Inflammatory macrophage treated with lipopolysaccharide for 4 hours (primary cell): ENCODE measurements around the gene CIART.
A peak's percentile ranks its signal among the peaks of the same experiment; 100 is the strongest.
"Not testable (repeated sequence)": the region's sequence is repeated elsewhere in the genome, so short reads cannot be mapped to it uniquely, and the experiment has no call there.

ENCODE experiments used
- DNase-seq: peaks from one replicate; pipeline ENCODE4 v3.0.0-alpha.2; 2020

CIART gene, protein sequence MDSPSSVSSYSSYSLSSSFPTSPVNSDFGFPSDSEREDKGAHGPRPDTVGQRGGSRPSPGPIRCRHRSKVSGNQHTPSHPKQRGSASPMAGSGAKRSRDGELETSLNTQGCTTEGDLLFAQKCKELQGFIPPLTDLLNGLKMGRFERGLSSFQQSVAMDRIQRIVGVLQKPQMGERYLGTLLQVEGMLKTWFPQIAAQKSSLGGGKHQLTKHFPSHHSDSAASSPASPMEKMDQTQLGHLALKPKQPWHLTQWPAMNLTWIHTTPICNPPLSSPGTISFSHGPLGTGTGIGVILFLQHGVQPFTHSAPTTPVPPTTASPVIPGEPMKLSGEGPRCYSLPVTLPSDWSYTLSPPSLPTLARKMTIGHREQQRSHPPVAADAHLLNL

DNA sequence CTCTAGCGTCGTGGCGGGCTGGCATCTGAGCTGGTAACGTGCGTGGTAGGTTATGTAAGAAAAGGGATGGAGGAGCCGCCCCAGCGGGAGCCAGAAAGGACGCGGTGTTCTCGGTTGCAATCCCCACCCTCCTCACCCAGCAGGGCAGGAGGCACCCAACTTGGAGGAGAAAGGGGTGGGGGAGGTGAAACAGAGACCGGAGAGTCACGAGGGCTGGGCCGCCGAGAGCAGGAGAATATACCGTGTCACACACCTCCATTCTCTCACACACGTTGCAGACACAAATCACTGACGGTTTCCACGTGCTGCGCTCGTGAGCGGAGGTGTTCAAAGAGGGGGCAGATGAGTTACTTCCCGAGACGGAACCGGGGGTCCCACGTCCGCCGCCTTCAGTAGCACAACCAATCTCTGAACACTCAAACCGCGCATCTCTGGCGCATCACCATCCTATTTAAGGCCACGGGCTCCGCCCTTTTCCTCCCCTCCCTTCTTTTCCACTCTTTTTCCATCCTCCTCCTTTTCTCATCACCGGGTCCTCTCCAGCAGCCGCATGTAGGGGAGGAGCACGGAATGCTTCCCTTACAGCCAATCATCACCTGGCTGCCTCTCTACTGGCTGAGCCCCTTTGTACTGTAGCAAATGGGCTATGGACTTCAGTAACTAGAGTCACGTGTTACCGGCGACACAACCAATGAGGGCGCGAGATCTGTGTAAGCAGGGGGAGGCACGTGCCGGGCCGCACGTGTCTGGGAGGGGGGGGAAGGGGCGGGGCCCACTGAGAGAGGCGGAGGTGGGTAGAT, at the start of gene CIART:
CIART (plus strand) TSS at position 797 of the 800 bp plus-strand sequence. CDS start 714 bp downstream, outside the sequence.
- peak; percentile 64 for DNase-seq

DNA sequence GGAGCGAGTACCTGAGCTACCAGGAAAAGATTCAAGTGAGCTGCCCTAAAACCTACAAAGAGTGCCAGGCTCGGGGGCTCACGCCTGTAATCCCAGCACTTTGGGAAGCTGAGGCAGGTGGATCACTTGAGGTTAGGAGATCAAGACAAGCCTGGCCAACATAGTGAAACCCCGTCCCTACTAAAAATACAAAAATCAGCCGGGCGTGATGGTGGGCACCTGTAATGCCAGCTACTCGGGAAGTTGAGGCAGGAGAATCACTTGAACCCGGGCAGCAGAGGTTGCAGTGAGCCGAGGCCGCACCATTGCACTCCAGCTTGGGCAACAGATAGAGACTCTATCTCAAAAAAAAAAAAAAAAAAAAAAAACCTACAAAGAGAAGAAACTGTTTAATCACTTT, 49.4 kb upstream of the CIART start:
- DNase-seq = not testable (repeated sequence)

DNA sequence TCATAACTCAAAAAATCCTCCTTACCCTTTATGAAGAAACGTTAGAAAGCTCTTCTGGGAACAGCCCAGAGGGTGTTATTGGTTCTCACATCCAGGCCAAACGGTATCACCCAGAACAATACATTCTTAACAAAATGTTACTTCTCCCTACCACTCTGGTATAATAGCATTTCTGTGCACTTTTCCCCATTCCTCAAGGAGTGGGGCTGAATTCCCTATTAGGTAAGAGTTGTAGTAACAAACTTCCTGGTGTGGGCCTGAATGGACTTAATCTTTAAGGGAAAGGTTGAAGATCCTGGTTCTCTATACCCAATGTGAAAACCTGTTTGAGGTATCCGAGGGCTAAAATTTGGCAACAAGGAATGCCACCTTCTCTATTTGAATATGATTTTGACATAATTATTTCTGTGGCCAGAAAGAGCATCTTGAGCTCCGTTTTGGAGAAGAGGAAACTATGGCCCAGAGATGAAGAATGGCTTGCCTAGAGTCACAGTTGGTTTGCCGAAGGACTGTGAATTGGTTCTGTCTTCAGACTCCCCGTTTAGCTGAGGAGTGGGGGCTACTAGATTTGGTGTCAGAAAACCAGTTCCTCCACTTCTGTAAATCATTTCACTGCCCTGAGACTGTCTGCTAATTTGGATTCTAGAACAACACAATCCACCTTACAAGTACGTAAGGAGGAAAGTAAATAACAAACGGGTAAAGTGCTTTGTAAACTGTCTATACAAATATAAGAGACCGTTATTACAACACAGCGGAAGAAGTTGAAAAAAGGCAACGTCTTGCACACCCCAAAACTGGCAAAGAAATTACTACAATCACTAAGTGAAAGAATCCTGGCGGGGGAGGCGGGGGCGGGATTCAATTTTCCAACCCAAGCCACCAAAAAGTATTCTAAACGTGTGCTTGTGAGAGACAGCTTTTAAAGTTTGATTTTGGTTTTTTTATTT, 48.7 kb upstream of the CIART start:
- peak; percentile 33 for DNase-seq

DNA sequence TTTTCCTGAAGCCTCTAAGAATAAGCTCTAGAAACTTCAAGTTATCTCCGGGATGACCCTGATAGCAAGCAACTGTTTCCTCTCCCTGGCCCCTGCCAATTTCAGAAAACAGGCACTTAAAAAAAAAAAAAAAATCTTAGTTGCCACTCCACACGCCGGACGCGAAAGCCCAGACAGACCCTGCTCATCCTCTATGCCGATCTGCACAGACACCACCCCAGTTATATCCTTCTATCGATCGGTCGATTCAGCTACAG, 48.1 kb upstream of the CIART start:
- DNase-seq = no peak

DNA sequence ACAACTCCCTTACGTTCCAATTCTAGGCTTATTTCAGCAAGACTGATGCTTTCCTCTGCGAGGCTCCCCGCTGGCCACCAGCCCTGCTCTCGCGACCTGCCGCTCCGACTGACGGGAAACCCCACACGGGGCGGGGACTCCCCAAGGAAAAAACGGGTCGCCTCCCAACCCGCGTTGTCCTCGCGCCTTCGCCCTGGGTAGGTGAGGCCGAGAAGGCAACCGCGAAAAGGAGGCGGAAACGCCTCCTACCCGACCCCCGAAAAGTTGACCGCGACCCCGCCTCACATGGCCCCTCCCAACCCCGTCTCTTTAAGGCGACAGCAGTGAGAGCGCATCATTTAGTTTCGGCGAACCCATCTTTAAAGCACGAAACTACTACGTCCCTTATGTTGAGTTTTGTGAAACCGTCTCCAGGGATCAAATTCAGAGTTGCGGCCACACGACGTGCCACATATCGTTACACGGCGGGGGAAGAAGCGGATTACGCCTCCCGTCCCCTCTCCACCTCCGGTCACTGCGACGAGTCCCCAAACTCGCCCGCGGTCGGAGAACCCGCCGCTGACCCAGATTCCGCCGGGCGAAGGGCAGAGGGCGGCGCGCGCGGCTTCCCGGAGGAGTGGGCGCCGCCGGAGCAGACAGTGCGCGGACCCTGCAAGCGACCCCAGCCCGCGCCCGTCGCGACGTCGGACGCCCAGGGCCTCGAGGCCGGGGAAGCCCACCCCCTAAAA, 47.6 kb upstream of the CIART start:
- DNase-seq = peak; percentile 80

DNA sequence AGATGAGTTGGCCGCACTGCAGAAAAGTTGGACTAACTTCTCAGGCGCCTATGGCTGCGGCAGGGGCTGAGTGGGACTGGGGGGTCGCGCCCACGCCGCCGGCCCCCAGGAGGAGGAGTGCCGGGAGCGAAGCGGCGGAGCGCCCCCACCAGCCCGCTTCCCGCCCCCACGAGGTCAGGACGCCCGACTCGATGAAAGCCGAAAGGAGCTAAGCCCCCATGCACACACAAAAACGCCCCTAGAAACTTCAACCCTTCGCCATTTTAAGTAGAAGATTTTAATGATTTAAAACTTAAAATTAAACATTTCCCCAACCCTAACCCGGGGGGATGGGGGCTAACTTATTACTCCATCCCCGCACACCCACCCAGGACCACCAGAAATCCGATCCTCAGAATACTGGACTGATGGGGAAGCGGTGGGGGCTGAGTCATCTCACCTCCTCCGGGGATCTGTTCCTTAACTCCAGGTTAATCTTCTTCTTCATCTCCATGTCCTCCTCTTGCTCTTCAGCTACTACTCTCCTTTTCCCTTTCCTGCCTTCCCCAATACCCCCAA, 47.0 kb upstream of the CIART start:
- DNase-seq = peak; percentile 17

DNA sequence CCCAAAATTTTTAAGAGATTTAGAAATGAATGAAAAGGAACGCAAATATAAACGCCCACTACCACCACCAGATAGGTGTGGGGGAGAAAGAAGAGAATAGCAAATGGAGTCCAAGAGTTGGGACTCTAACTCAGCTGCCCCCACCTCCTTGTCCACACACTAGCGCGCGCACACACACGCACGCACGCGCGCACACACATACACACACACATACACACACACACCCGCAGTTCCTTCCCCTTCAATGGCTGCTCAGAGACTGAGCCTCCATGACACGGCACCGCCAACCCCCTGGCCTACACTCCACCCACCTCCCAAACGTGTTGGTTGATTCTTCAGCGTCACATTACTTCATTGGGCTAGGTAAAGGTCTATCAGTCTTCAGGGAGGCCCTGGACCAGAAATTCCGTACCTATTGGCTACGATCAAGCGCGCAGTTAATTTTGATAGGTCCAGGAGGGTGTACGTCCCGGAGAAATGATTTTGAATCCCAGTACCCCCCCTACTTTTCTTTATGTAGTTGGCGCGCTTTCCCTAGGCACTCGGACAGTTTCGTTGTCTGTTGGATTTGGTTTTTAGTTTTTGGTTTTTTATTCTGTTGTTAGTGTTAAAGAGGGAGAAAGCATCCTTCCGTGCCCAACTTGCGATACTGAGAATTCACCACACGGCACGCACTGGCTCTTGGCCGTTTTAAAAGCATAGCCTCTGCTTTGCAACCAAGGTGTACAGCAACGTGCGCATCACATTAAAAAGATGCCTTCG, 46.3 kb upstream of the CIART start, which contains the start of gene ANP32E:
ANP32E (minus strand) TSS at position 261 of the 762 bp plus-strand sequence. CDS start 326 bp downstream, outside the sequence.
- peak; percentile 97 for DNase-seq

DNA sequence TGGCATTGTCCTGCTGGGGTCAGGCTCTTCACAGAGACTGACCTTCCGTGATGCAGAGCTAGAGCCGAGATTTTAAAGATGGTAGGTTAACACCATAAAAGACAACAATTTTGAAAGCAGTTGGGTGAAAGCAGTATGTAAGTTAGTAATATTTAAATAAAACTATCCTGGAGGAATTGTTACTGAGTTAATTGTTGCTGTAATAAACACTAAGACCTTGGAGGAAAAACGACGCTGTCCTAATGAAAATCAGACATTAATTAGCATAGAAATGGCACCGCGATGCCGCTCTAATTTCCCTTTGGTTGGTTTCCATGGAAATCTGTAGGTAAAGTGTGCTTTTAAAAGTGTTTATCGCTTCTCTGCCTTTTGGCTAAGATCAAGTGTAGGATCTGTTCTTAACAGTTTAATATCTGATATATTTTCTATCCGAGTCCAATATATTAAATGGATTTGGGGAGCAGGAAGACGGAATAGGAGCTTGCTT, 45.7 kb upstream of the CIART start:
- no peak for DNase-seq

DNA sequence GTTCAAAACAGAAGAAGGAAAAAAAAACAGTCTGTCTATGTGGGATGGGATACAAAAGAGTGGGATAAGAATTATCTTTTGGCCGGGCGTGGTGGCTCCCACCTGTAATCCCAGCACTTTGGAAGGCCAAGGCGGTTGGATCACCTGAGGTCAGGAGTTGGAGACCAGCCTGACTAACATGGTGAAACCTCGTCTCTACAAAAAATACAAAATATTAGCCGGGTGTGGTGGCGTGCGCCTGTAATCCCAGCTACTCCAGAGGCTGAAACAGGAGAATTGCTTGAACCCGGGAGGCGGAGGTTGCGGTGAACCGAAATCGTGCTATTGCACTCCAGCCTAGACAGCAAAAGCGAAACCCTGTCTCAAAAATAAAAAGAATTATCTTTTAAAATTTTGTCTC, 45.2 kb upstream of the CIART start:
- not testable (repeated sequence) for DNase-seq

DNA sequence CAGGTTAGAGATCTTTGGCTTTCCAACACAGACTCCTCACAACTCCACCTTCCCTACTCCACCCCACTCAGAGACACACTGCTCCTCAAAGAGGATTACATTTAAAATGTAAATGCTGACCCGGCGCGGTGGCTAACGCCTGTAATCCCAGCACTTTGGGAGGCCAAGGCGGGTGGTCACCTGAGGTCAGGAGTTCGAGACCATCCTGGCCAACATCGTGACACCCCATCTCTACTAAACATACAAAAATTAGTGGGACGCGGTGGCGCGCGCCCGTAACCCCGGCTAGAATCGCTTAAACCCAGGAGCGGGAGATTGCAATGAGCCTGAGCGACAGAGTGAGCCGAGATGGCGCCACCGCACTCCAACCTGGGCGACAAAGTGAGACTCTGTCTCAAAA, 44.6 kb upstream of the CIART start:
- no peak for DNase-seq

DNA sequence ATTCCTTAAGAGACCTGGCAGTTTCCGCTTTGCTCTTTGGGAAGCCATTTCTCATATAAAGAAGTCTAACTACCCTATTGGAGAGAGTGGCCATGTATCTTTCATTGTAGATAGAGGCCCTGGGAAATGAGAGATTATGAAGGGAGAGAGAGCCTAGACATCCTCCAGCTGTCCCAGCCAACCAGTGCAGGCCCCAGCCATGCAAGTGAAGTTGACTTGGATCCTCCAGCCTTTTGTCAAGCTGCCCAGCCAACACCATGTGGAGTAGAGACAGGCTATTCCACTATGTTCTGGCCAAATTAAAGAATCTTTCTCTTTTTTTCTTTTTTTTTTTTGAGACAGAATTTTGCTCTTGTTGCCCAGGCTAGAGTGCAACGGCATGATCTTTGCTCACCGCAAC, 39.4 kb upstream of the CIART start:
- DNase-seq = no peak

DNA sequence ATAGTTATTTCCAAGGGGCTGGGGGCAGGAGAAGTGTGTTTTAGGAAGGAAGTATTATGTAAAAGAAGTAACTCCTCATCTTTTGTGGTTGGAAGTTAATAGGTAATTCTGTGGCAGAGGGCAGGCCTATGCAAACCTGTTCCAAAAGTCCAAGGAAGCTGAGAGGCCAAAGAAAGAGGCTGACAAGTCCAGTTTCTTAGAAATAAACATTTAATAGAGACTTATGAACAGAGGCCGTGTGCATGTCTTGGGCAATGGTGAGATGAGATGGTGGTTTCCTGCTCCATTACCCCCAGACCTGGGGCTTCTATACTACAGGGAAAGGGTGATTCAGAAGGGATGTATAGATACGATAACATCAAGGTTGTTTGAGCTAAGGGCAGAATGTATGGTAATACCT, 32.4 kb upstream of the CIART start:
- no peak for DNase-seq

DNA sequence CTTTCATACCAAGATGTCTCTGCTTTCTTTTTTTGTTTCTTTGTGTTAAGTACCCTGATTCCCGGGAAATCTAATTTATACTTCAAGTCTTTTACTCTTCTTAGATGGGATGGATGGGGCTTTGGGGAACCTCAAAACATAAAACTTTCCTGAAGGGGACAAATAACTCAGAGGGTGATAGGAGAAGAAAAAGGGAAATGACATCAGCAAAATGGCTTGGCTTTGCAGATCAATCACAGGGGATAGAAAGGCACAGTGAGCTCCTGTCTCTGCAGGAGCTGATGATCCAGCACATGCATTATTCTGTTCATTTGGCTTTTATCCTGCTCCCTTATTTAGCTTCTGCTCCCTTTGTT, 26.2 kb upstream of the CIART start:
- no peak for DNase-seq

DNA sequence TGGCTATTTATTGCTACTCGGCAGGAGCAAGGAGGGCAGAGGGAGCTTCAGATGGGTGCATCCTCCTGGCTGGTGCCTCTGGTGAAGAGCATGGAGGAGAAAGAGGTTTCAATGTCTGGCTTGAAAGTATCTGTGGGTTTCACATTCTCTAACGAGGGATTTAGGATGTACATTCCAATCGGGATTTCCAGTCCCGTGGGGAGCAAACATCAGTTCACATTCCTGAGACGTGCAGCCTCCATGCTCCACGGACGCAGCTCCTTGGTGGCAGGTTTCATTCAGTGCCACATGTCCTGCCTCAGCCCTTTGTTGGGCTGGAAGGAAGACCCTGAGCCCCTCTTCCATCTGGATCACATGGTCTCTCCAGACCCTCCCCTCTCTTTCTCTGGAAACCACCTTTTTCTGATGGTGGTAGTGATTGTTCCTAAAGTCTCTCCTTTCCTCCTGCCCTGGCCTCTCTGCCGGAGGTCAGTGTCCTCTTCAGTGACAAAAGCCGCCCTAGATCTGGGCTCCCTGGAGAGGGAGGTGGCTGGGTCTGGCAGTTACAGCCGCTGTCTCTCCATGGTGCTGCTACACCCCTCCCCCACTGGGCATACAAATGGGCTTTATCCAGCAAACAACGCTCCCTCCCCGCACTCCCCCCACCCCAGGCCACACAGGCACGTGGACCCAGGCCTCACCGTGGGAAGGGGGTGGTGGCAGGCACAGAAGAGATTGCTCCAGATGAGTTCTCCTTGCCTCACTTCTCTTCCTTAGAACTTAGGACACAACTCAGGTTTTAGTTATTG, 25.6 kb upstream of the CIART start:
- DNase-seq = no peak

DNA sequence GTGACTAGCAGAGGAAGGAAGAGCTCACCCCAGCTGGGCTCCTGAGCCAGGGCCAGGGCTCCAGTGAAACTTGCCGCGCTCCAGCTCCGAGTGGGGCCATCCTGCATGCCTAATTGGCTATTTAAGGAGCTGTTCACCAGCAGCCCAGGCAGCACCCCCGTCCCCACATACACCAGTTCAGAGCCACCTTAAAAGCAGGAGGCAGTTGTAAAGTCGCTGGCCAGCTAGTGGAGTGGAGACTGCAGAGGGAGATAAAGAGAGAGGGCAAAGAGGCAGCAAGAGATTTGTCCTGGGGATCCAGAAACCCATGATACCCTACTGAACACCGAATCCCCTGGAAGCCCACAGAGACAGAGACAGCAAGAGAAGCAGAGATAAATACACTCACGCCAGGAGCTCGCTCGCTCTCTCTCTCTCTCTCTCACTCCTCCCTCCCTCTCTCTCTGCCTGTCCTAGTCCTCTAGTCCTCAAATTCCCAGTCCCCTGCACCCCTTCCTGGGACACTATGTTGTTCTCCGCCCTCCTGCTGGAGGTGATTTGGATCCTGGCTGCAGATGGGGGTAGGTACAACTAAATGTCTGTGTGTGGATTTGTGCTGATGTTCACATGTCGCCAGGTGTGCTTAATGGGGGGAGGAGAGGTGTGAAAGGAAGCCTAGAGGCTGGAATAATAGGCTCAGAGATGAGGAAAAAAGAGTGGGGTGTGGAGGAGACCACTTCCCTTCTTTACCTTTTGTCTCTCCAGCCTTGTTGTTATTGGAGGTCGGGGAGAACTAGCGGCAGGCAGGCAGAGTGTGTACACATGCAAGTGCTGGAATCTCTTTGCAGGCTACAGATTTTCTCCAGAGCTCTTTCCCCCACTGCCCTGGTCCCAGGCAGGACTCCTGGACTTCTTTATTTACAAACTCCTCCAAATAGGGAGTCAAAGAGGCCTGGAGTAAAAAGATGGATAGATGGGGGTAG, 24.4 kb upstream of the CIART start, which contains the start of gene CA14:
CA14 (plus strand) TSS at position 151 of the 962 bp plus-strand sequence; CDS start at position 506, 355 bp downstream.
- no peak for DNase-seq

DNA sequence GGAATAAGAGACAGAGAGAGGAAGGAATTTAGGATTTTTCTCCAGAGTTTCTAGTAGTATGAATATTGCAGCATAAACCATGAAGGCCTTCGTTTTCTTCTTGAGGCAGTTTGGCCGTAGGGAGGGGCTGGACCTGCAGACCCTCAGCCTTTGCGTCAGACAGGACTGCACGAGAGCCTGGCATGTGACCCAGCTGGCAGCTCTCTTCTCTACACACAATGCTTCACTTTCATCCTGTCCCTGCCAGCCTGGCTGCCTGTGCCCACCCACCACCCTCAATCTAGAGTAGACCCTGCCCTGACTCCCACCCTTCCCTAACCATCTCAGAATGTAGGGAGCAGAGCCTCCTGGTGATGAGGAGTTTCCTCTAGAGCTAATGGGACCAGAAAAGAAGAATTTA, 23.1 kb upstream of the CIART start:
- no peak for DNase-seq

DNA sequence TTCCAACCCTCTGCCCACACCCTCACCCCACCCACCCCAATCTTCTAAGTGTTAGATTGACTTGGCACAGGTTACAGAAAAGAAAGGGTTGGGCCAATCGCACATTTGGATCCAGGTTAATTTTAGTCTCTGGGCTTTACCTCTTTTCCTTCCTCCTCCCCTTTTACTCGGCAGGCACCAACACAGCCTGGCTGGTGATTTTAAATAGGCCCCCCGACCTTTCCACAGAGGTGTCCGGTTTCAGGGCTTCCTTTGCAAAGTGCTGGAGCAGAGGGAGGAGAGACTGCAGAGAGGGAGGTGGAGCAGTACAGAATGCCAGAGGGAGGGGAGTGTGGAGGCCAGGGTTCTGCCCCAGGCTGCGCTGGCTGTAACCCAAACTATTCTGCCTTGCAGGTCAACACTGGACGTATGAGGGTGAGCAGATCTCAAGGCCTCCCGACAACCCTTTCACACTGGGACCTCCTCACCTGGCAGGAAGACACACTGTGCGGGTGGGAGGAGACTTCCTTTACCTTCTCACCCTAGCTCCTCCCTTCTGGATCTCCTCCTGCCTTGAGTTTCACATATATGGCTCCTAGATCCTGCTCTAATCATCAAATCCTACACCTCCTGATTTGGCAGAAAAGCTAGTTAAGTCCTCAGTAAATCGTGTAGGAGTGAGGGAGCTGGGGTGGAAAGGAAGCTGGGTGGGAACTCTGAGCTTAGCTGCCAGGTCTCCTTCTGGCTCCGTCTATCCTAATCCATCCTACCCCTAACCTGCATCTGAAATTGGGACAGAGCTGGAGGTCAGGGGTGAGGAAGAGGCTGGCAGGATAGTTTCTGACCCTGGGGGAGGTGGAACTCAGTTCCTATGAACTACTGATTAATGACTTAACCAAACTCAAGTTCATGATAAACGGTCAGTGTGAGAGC, 22.3 kb upstream of the CIART start:
- DNase-seq = no peak

DNA sequence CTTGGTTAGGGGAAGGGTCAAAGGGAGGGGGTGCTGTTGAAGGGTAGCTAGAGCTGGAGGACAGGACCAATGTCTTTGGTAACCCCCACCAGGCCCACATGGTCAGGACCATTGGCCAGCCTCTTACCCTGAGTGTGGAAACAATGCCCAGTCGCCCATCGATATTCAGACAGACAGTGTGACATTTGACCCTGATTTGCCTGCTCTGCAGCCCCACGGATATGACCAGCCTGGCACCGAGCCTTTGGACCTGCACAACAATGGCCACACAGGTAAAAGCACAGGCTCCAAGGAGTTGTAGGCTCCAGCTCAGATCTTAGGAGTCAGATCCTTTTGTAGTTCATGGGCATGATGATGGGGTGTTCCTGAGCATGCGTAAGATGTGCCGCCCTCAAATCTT, 21.0 kb upstream of the CIART start:
- DNase-seq = no peak
